ENCODE data around the gene MXD3. TPM values are rescaled to one million over a fixed set of nuclear protein-coding genes. Genes with fewer than 3 reads are reported as not detected.

The MXD3 gene
- 2.3 and 3.1 TPM in 2 replicates for total RNA-seq

GRCh38 chr5:177311723-177312648 is at the start of gene MXD3:
Gene MXD3, minus strand, starts transcription at chr5:177311898. Its CDS starts 68 bp downstream, at chr5:177311830.

GRCh38 chr5:177357459-177358351 is 46.0 kb upstream of the MXD3 start, which contains the start of gene RGS14:
Gene RGS14, plus strand, starts transcription at chr5:177357924. Its CDS starts 101 bp downstream, at chr5:177358025.

GRCh38 chr5:177351392-177352329 is 40.0 kb upstream of the MXD3 start, which contains the start of gene LMAN2:
Gene LMAN2, minus strand, starts transcription at chr5:177351668. Its CDS starts 21 bp downstream, at chr5:177351647.

GRCh38 chr5:177303121-177303924 is 8.4 kb downstream of the MXD3 start, which contains the start of the genes PRELID1 and RAB24:
Gene PRELID1, plus strand, starts transcription at chr5:177303799. Its CDS starts 187 bp downstream, at chr5:177303986.
Gene RAB24, minus strand, starts transcription at chr5:177303719. Its CDS starts 431 bp downstream, at chr5:177303288.

Other genes with a start within 250 kb of the MXD3 start
- 0.81 and 1.3 TPM in 2 replicates for gene FGFR4, start 225.0 kb downstream of the MXD3 start, total RNA-seq
- 39.6 and 58.1 TPM in 2 replicates for gene NSD1, start 178.1 kb downstream of the MXD3 start, total RNA-seq
- 16.9 and 25.1 TPM in 2 replicates for gene RAB24, start 8.2 kb downstream of the MXD3 start, total RNA-seq
- 55.8 and 65.1 TPM in 2 replicates for gene PRELID1, start 8.1 kb downstream of the MXD3 start, total RNA-seq
- 234 and 285 TPM in 2 replicates for gene LMAN2, start 39.8 kb upstream of the MXD3 start, total RNA-seq
- gene RGS14, start 46.0 kb upstream of the MXD3 start, total RNA-seq, result 0.49 and 1.7 TPM in 2 replicates
- gene SLC34A1, start 72.5 kb upstream of the MXD3 start, total RNA-seq, result not detected in 2 replicates
- not detected in 2 replicates for gene PFN3, start 88.8 kb upstream of the MXD3 start, total RNA-seq
- 0.12 TPM in 1 of 2 replicates, not detected in the other for gene F12, start 97.7 kb upstream of the MXD3 start, total RNA-seq
- gene GRK6, start 114.8 kb upstream of the MXD3 start, total RNA-seq, result 17.0 and 18.3 TPM in 2 replicates
- 8.6 and 14.6 TPM in 2 replicates for gene PRR7, start 134.9 kb upstream of the MXD3 start, total RNA-seq
- gene DBN1, start 161.7 kb upstream of the MXD3 start, total RNA-seq, result 130 and 152 TPM in 2 replicates
- gene PDLIM7, start 185.7 kb upstream of the MXD3 start, total RNA-seq, result 258 and 260 TPM in 2 replicates
- gene DOK3, start 197.9 kb upstream of the MXD3 start, total RNA-seq, result 1.9 and 3.9 TPM in 2 replicates
- gene DDX41, start 205.1 kb upstream of the MXD3 start, total RNA-seq, result 52.9 and 63.6 TPM in 2 replicates
- gene FAM193B, start 242.7 kb upstream of the MXD3 start, total RNA-seq, result 32.9 and 39.8 TPM in 2 replicates

Data from hair follicle dermal papilla cell (primary cell).